ENCODE data around the gene LRWD1. TPM values are rescaled to one million over a fixed set of nuclear protein-coding genes. Genes with fewer than 3 reads are reported as not detected.
"Not testable (repeated sequence)": the region's sequence is repeated elsewhere in the genome, so short reads cannot be mapped to it uniquely, and the experiment has no call there.

The LRWD1 gene
- total and polyA plus RNA-seq, 2 donors (not counting 1 experiment from before 2014, with no cell fraction given) = 7.4 to 14.5 TPM

DNA sequence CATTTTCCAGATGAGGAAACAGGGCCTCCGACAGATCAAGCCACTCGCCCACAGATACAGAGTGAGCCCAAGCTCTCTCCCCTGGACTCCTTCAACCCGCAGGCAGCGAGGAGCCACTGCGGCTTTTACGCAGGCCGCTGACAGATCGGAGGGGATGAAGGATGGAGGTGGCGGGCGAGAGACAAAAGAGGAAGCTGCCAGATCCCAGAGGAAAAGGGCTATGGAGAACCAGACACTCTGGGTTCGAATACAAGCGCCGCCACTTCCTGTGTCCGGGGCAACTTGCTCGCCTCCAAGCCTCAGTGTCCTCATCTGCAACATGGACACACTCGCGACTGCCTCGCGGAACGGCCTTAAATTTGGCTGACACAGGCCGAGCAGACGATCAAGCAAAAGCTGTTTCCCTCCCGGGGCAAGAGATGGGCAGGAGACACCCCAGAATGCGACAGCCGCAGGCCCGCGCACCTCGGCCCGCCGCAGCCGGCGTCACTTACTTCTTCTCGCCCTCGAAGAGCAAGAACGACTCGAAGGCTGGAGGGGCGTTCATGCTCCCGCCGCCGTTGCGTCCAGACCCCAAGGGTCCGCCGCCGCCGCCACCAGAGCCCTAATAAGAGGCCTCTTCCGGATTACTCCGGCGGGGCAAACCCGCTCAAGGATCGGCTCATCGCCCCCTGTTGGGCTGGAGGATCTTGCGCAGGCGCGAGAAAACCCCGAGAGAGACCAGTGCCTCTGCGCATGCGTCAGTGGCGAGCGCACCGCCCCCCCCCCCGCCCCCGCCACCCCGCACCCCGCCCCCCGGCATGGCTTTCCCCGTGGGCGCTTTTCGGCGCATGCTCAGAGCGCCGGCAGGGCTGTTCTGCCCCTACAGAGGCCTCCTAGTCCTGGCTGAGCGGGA, 13.8 kb downstream of the LRWD1 start, which contains the start of gene POLR2J:
POLR2J (minus strand) TSS at position 609 of the 895 bp plus-strand sequence; CDS start at position 547, 62 bp downstream.
- not testable (repeated sequence) for H3K27me3 ChIP-seq (ENCODE audit: control insufficient read depth, insufficient read depth, low read length); H3K36me3 ChIP-seq (ENCODE audit: control insufficient read depth, insufficient read depth, low read length); H3K27ac ChIP-seq (ENCODE audit: insufficient read depth, low read length); H3K4me1 ChIP-seq (ENCODE audit: control insufficient read depth, extremely low read depth, insufficient read depth, low read length); H3K4me2 ChIP-seq (ENCODE audit: extremely low read depth, insufficient read depth, low read length); H3K9me3 ChIP-seq (ENCODE audit: control insufficient read depth, insufficient read depth, low read depth, low read length); H3K79me2 ChIP-seq (ENCODE audit: control insufficient read depth, insufficient read depth, low read length); H2AFZ ChIP-seq (ENCODE audit: low read length); H4K20me1 ChIP-seq (ENCODE audit: control insufficient read depth, extremely low read depth, insufficient read depth, low read length)
- TF ChIP-seq, protein P1, sequence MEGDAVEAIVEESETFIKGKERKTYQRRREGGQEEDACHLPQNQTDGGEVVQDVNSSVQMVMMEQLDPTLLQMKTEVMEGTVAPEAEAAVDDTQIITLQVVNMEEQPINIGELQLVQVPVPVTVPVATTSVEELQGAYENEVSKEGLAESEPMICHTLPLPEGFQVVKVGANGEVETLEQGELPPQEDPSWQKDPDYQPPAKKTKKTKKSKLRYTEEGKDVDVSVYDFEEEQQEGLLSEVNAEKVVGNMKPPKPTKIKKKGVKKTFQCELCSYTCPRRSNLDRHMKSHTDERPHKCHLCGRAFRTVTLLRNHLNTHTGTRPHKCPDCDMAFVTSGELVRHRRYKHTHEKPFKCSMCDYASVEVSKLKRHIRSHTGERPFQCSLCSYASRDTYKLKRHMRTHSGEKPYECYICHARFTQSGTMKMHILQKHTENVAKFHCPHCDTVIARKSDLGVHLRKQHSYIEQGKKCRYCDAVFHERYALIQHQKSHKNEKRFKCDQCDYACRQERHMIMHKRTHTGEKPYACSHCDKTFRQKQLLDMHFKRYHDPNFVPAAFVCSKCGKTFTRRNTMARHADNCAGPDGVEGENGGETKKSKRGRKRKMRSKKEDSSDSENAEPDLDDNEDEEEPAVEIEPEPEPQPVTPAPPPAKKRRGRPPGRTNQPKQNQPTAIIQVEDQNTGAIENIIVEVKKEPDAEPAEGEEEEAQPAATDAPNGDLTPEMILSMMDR (conservative IDR thresholded peaks at IDR 0.05 in 1 of 2, IDR thresholded peaks at IDR 0.05 in 1 of 2; ENCODE audit: low read depth in 1 of 2, low read length in 2 of 2) = peak; percentile 3 to 37
- peak within 1 kb of the TSS in 3 of 4 experiments; percentile 17 to 46 (median 28) for H3K4me3 ChIP-seq (replicated peaks in 1 of 4; ENCODE audit: control extremely low read depth in 1 of 4, insufficient read depth in 1 of 4, low read depth in 3 of 4, low read length in 4 of 4)
- peak within 1 kb of the TSS; percentile 16 for H3K9ac ChIP-seq (ENCODE audit: insufficient read depth, low read length)
- peak; percentile 51 to 91 for DNase-seq (ENCODE audit: low read depth in 2 of 2)

DNA sequence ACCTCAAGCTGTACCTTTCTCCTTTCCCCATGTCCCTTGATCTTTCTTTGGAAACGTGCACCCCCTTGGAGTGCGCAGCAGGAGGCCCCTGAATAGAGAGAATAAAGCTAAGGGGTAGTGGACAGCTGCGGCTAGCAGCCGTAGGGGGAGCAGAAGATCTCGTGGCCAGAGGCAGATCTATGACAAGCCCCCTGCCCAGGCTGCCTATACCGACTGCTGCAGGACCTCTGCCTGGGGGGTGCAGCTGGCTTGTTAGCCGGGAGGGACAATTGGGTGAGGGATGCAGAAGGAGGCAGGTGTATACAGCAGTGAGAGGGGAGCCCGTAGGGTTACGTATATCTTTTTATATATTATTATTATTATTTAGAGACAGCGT, 14.4 kb downstream of the LRWD1 start:
- not testable (repeated sequence) for H3K4me2 ChIP-seq (ENCODE audit: extremely low read depth, insufficient read depth, low read length); H3K9ac ChIP-seq (ENCODE audit: insufficient read depth, low read length); H3K9me3 ChIP-seq (ENCODE audit: control insufficient read depth, insufficient read depth, low read depth, low read length); DNase-seq (ENCODE audit: low read depth in 2 of 2); H3K36me3 ChIP-seq (ENCODE audit: control insufficient read depth, insufficient read depth, low read length); H3K4me3 ChIP-seq (replicated peaks in 1 of 4; ENCODE audit: control extremely low read depth in 1 of 4, insufficient read depth in 1 of 4, low read depth in 3 of 4, low read length in 4 of 4); H3K4me1 ChIP-seq (ENCODE audit: control insufficient read depth, extremely low read depth, insufficient read depth, low read length); H3K79me2 ChIP-seq (ENCODE audit: control insufficient read depth, insufficient read depth, low read length); H3K27me3 ChIP-seq (ENCODE audit: control insufficient read depth, insufficient read depth, low read length); H3K27ac ChIP-seq (ENCODE audit: insufficient read depth, low read length); H4K20me1 ChIP-seq (ENCODE audit: control insufficient read depth, extremely low read depth, insufficient read depth, low read length); H2AFZ ChIP-seq (ENCODE audit: low read length)

DNA sequence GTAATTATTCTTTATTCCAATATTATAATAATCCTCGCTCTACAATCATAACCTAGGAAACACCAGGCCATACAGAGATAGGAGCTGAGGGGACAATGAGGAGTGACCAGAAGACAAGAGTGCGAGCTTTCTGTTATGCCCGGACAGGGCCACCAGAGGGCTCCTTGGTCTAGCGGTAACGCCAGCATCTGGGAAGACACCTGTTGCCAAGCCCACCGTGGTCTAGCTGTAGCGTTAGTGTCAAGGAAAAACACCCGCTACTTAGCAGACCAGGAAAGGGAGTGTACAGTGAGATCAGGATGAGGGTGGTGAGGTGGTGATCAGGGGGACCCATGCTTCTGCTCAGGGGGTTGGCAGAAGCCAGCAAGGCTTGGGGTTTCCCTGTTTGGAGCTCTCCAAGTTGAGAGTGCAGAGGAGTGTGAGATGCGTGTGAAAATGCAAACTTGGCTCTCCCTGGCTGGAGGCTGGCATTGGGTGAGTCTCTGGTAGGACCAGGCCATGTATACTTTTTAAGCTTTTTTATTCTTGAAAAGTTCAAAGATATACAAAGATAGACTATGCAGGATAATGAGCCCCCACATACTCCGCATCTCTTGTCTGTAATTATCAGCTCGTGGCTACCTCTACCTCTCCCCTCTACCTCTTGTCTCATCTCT, 15.3 kb downstream of the LRWD1 start:
- DNase-seq (ENCODE audit: low read depth in 2 of 2); H3K9me3 ChIP-seq (ENCODE audit: control insufficient read depth, insufficient read depth, low read depth, low read length); H3K27ac ChIP-seq (ENCODE audit: insufficient read depth, low read length); H3K9ac ChIP-seq (ENCODE audit: insufficient read depth, low read length); H3K79me2 ChIP-seq (ENCODE audit: control insufficient read depth, insufficient read depth, low read length); H4K20me1 ChIP-seq (ENCODE audit: control insufficient read depth, extremely low read depth, insufficient read depth, low read length); H3K4me3 ChIP-seq (replicated peaks in 1 of 4; ENCODE audit: control extremely low read depth in 1 of 4, insufficient read depth in 1 of 4, low read depth in 3 of 4, low read length in 4 of 4); H3K4me1 ChIP-seq (ENCODE audit: control insufficient read depth, extremely low read depth, insufficient read depth, low read length); H3K36me3 ChIP-seq (ENCODE audit: control insufficient read depth, insufficient read depth, low read length); H3K27me3 ChIP-seq (ENCODE audit: control insufficient read depth, insufficient read depth, low read length); H3K4me2 ChIP-seq (ENCODE audit: extremely low read depth, insufficient read depth, low read length); H2AFZ ChIP-seq (ENCODE audit: low read length): not testable (repeated sequence)
- TF ChIP-seq, protein P1 (conservative IDR thresholded peaks at IDR 0.05 in 1 of 2, IDR thresholded peaks at IDR 0.05 in 1 of 2; ENCODE audit: low read depth in 1 of 2, low read length in 2 of 2) = peak; percentile 11 to 32

DNA sequence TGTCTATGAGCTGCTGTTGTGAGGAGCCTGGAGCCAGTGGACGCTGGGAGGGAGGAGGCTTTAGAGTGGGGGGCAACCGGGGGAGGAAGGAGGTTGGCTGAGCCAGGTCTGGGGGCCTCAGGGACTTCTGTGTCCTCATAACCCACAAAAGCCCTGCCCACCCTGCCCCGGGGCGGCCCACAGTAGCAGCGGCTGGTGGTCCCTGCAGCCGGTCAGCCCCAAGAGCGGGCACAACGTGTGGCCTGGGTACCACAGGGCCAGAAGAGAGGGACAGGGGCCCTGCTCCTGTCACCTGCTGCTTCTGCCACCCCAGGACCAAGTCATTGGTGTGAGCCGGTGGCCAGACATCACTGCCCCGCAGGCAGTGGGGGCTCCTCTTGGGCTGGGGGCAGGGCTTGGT, 17.2 kb downstream of the LRWD1 start:
- H3K4me2 ChIP-seq (ENCODE audit: extremely low read depth, insufficient read depth, low read length); H4K20me1 ChIP-seq (ENCODE audit: control insufficient read depth, extremely low read depth, insufficient read depth, low read length); H3K36me3 ChIP-seq (ENCODE audit: control insufficient read depth, insufficient read depth, low read length); H3K9me3 ChIP-seq (ENCODE audit: control insufficient read depth, insufficient read depth, low read depth, low read length); H2AFZ ChIP-seq (ENCODE audit: low read length); H3K4me1 ChIP-seq (ENCODE audit: control insufficient read depth, extremely low read depth, insufficient read depth, low read length); H3K27me3 ChIP-seq (ENCODE audit: control insufficient read depth, insufficient read depth, low read length); H3K79me2 ChIP-seq (ENCODE audit: control insufficient read depth, insufficient read depth, low read length); H3K9ac ChIP-seq (ENCODE audit: insufficient read depth, low read length); DNase-seq (ENCODE audit: low read depth in 2 of 2); H3K27ac ChIP-seq (ENCODE audit: insufficient read depth, low read length); H3K4me3 ChIP-seq (replicated peaks in 1 of 4; ENCODE audit: control extremely low read depth in 1 of 4, insufficient read depth in 1 of 4, low read depth in 3 of 4, low read length in 4 of 4): not testable (repeated sequence)

DNA sequence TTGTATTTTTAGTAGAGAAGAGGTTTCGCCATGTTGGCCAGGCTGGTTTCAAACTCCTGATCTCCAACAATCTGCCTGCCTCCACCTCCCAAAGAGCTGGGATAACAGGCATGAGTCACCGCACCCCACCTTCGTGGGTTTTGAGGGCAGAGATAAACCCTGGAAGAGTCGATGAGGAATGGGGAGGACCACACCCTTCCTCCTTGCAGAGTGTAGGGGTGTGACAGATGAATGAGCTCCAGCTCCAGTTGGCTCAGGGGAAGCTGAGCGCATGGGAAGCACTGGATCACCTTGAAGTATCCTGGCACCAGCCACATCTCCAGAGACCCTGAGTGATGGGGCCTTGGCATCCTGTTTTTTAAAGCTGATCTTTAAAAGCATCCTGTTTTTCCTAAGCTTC, 19.5 kb downstream of the LRWD1 start:
- not testable (repeated sequence) for H3K4me1 ChIP-seq (ENCODE audit: control insufficient read depth, extremely low read depth, insufficient read depth, low read length); H4K20me1 ChIP-seq (ENCODE audit: control insufficient read depth, extremely low read depth, insufficient read depth, low read length); H3K9me3 ChIP-seq (ENCODE audit: control insufficient read depth, insufficient read depth, low read depth, low read length); H2AFZ ChIP-seq (ENCODE audit: low read length); H3K4me2 ChIP-seq (ENCODE audit: extremely low read depth, insufficient read depth, low read length); H3K9ac ChIP-seq (ENCODE audit: insufficient read depth, low read length); DNase-seq (ENCODE audit: low read depth in 2 of 2); H3K27ac ChIP-seq (ENCODE audit: insufficient read depth, low read length); H3K27me3 ChIP-seq (ENCODE audit: control insufficient read depth, insufficient read depth, low read length); H3K4me3 ChIP-seq (replicated peaks in 1 of 4; ENCODE audit: control extremely low read depth in 1 of 4, insufficient read depth in 1 of 4, low read depth in 3 of 4, low read length in 4 of 4); H3K36me3 ChIP-seq (ENCODE audit: control insufficient read depth, insufficient read depth, low read length); H3K79me2 ChIP-seq (ENCODE audit: control insufficient read depth, insufficient read depth, low read length)
